Activated naive CD4-positive, alpha-beta T cell treated with anti-CD3 and anti-CD28 coated beads, Interleukin-2, amount 10 ng/mL, durations not matched to agents 7 days and 5 days (primary cell): ENCODE results near the gene PPP1R13L.

Experiments
- CTCF ChIA-PET: fragments of 350-600 bp; sonication (Branson Sonifier 250); formaldehyde crosslinking; loops from one replicate; lab custom pipeline; 2021; ENCODE audit warnings: antibody characterized with exemption; lab: Charles Lee
- DNase-seq: peaks from one replicate; pipeline ENCODE4 v3.0.0-alpha.2; 2020
- H3K27ac Mint-ChIP-seq: one replicate; pipeline ENCODE4 v1.8.0; 2021; ENCODE audit warnings: mild to moderate bottlenecking, moderate library complexity, mixed read lengths
- H3K27me3 Mint-ChIP-seq: one replicate; pipeline ENCODE4 v1.8.0; 2021; ENCODE audit warnings: mild to moderate bottlenecking, mixed read lengths
- H3K36me3 Mint-ChIP-seq: one replicate; pipeline ENCODE4 v1.8.0; 2021; ENCODE audit warnings: mixed read lengths
- H3K4me1 Mint-ChIP-seq: one replicate; pipeline ENCODE4 v1.8.0; 2021; ENCODE audit warnings: mixed read lengths
- H3K4me3 Mint-ChIP-seq: one replicate; pipeline ENCODE4 v1.8.0; 2021; ENCODE audit warnings: mild to moderate bottlenecking, moderate library complexity, mixed read lengths
- H3K9me3 Mint-ChIP-seq: one replicate; pipeline ENCODE4 v1.8.0; 2021; ENCODE audit warnings: mixed read lengths

PPP1R13L gene

GRCh38 chr19:45385392-45386221 lies 19.3 kb downstream of the PPP1R13L start:
- H3K27ac Mint-ChIP-seq: no peak overlapping the region
- H3K9me3 Mint-ChIP-seq: no peaks in the 10 kb centered on the region
- no peaks in the 10 kb centered on the region for H3K4me1 Mint-ChIP-seq
- peaks cover 58% of the 10 kb centered on the region for H3K27me3 Mint-ChIP-seq
- no peak overlapping the region for H3K4me3 Mint-ChIP-seq
- CTCF ChIA-PET: no interaction called here
- H3K36me3 Mint-ChIP-seq: no peaks in the 10 kb centered on the region
- no peak for DNase-seq

GRCh38 chr19:45382426-45382825 lies 22.4 kb downstream of the PPP1R13L start:
- DNase-seq: no peak
- H3K27me3 Mint-ChIP-seq: peaks cover 55% of the 10 kb centered on the region
- CTCF ChIA-PET: no interaction called here
- H3K27ac Mint-ChIP-seq: no peak overlapping the region
- no peak overlapping the region for H3K4me3 Mint-ChIP-seq
- no peaks in the 10 kb centered on the region for H3K4me1 Mint-ChIP-seq
- H3K36me3 Mint-ChIP-seq: no peaks in the 10 kb centered on the region
- H3K9me3 Mint-ChIP-seq: no peaks in the 10 kb centered on the region

GRCh38 chr19:45380107-45380506 lies 24.8 kb downstream of the PPP1R13L start:
- Mint-ChIP-seq H3K27me3 (peaks cover 34% of the 10 kb centered on the region), H3K27ac (no peak overlapping the region), H3K36me3 (no peaks in the 10 kb centered on the region), H3K9me3 (no peaks in the 10 kb centered on the region), H3K4me1 (no peaks in the 10 kb centered on the region), H3K4me3 (no peak overlapping the region)
- no peak for DNase-seq
- CTCF ChIA-PET: interaction anchor here (1.6 kb wide), 1 partner anchor 21 kb away, joined by 3 read pairs; no protein-coding TSS in a partner anchor

- CTCF ChIA-PET: no interaction called here
- no peak overlapping the region for H3K27ac Mint-ChIP-seq
- no peak for DNase-seq
- H3K9me3 Mint-ChIP-seq: no peaks in the 10 kb centered on the region
- peaks cover 14% of the 10 kb centered on the region for H3K27me3 Mint-ChIP-seq
- H3K4me1 Mint-ChIP-seq: no peaks in the 10 kb centered on the region
- no peak overlapping the region for H3K4me3 Mint-ChIP-seq
- no peaks in the 10 kb centered on the region for H3K36me3 Mint-ChIP-seq
Measured at GRCh38 chr19:45376045-45376724, 28.7 kb downstream of the PPP1R13L start.

GRCh38 chr19:45370410-45371204 lies 34.3 kb downstream of the PPP1R13L start, which contains the start of gene ERCC2:
TSS of gene ERCC2 (minus strand) at chr19:45370573. CDS start at chr19:45370540, 33 bp downstream.
- peak; percentile 99 for DNase-seq
- Mint-ChIP-seq H3K4me3 (peak within 1 kb of the TSS; percentile 83), H3K36me3 (peaks cover 3% of the 10 kb centered on the region), H3K27me3 (peaks cover 6% of the 10 kb centered on the region), H3K9me3 (no peaks in the 10 kb centered on the region), H3K27ac (peak within 1 kb of the TSS; percentile 96), H3K4me1 (peaks cover 21% of the 10 kb centered on the region)
- CTCF ChIA-PET: no interaction called here

GRCh38 chr19:45368737-45369340 lies 36.0 kb downstream of the PPP1R13L start:
- Mint-ChIP-seq H3K36me3 (peaks cover 3% of the 10 kb centered on the region), H3K4me1 (peaks cover 21% of the 10 kb centered on the region), H3K27me3 (no peaks in the 10 kb centered on the region), H3K4me3 (peak overlapping the region; percentile 54), H3K9me3 (no peaks in the 10 kb centered on the region), H3K27ac (no peak overlapping the region)
- no peak for DNase-seq
- CTCF ChIA-PET: interaction anchor here (0.7 kb wide), 1 partner anchor 661 kb away, joined by 3 read pairs; no protein-coding TSS in a partner anchor

- peak overlapping the region; percentile 6 for H3K4me3 Mint-ChIP-seq
- no peak overlapping the region for H3K27ac Mint-ChIP-seq
- CTCF ChIA-PET: no interaction called here
- H3K27me3 Mint-ChIP-seq: no peaks in the 10 kb centered on the region
- DNase-seq: no peak
- peaks cover 21% of the 10 kb centered on the region for H3K4me1 Mint-ChIP-seq
- peaks cover 3% of the 10 kb centered on the region for H3K36me3 Mint-ChIP-seq
- no peaks in the 10 kb centered on the region for H3K9me3 Mint-ChIP-seq
Measured at GRCh38 chr19:45368127-45368526, 36.7 kb downstream of the PPP1R13L start.

- no peak overlapping the region for H3K27ac Mint-ChIP-seq
- CTCF ChIA-PET: no interaction called here
- DNase-seq: no peak
- peaks cover 8% of the 10 kb centered on the region for H3K36me3 Mint-ChIP-seq
- H3K27me3 Mint-ChIP-seq: no peaks in the 10 kb centered on the region
- no peaks in the 10 kb centered on the region for H3K9me3 Mint-ChIP-seq
- peaks cover 13% of the 10 kb centered on the region for H3K4me1 Mint-ChIP-seq
- no peak overlapping the region for H3K4me3 Mint-ChIP-seq
Measured at GRCh38 chr19:45364696-45365095, 40.2 kb downstream of the PPP1R13L start.

- Mint-ChIP-seq H3K36me3 (peaks cover 10% of the 10 kb centered on the region), H3K27ac (no peak overlapping the region), H3K4me3 (no peak overlapping the region), H3K4me1 (peaks cover 8% of the 10 kb centered on the region), H3K9me3 (no peaks in the 10 kb centered on the region), H3K27me3 (no peaks in the 10 kb centered on the region)
- CTCF ChIA-PET: no interaction called here
- DNase-seq: no peak
Measured at GRCh38 chr19:45363861-45364459, 40.9 kb downstream of the PPP1R13L start.

GRCh38 chr19:45362291-45362690 lies 42.6 kb downstream of the PPP1R13L start:
- Mint-ChIP-seq H3K36me3 (peaks cover 7% of the 10 kb centered on the region), H3K4me3 (no peak overlapping the region), H3K4me1 (no peaks in the 10 kb centered on the region), H3K27me3 (no peaks in the 10 kb centered on the region), H3K9me3 (no peaks in the 10 kb centered on the region), H3K27ac (no peak overlapping the region)
- CTCF ChIA-PET: interaction anchor here (0.6 kb wide), 1 partner anchor 25 kb away, joined by 3 read pairs; no protein-coding TSS in a partner anchor
- DNase-seq: no peak

GRCh38 chr19:45361608-45362007 lies 43.3 kb downstream of the PPP1R13L start:
- no peak overlapping the region for H3K27ac Mint-ChIP-seq
- DNase-seq: no peak
- no peaks in the 10 kb centered on the region for H3K4me1 Mint-ChIP-seq
- no peaks in the 10 kb centered on the region for H3K9me3 Mint-ChIP-seq
- CTCF ChIA-PET: interaction anchor here (0.6 kb wide), 1 partner anchor 25 kb away, joined by 3 read pairs; no protein-coding TSS in a partner anchor
- no peak overlapping the region for H3K4me3 Mint-ChIP-seq
- H3K27me3 Mint-ChIP-seq: no peaks in the 10 kb centered on the region
- H3K36me3 Mint-ChIP-seq: peaks cover 7% of the 10 kb centered on the region

GRCh38 chr19:45358213-45358792 lies 46.6 kb downstream of the PPP1R13L start:
- no peak overlapping the region for H3K4me3 Mint-ChIP-seq
- DNase-seq: no peak
- CTCF ChIA-PET: no interaction called here
- no peaks in the 10 kb centered on the region for H3K9me3 Mint-ChIP-seq
- H3K27ac Mint-ChIP-seq: no peak overlapping the region
- peaks cover 2% of the 10 kb centered on the region for H3K4me1 Mint-ChIP-seq
- H3K27me3 Mint-ChIP-seq: no peaks in the 10 kb centered on the region
- peaks cover 15% of the 10 kb centered on the region for H3K36me3 Mint-ChIP-seq

GRCh38 chr19:45357445-45357783 lies 47.5 kb downstream of the PPP1R13L start:
- no peak for DNase-seq
- H3K36me3 Mint-ChIP-seq: peaks cover 16% of the 10 kb centered on the region
- no peak overlapping the region for H3K27ac Mint-ChIP-seq
- H3K4me3 Mint-ChIP-seq: no peak overlapping the region
- CTCF ChIA-PET: no interaction called here
- H3K4me1 Mint-ChIP-seq: peaks cover 2% of the 10 kb centered on the region
- H3K27me3 Mint-ChIP-seq: no peaks in the 10 kb centered on the region
- no peaks in the 10 kb centered on the region for H3K9me3 Mint-ChIP-seq
